ENCODE measurements around the gene NOTUM. TPM values are rescaled to one million over a fixed set of nuclear protein-coding genes. Genes with fewer than 3 reads are reported as not detected.

The NOTUM gene
- total RNA-seq, 4 donors from 2014 or later: 1.1 to 11.5 (median 1.5) TPM

DNA sequence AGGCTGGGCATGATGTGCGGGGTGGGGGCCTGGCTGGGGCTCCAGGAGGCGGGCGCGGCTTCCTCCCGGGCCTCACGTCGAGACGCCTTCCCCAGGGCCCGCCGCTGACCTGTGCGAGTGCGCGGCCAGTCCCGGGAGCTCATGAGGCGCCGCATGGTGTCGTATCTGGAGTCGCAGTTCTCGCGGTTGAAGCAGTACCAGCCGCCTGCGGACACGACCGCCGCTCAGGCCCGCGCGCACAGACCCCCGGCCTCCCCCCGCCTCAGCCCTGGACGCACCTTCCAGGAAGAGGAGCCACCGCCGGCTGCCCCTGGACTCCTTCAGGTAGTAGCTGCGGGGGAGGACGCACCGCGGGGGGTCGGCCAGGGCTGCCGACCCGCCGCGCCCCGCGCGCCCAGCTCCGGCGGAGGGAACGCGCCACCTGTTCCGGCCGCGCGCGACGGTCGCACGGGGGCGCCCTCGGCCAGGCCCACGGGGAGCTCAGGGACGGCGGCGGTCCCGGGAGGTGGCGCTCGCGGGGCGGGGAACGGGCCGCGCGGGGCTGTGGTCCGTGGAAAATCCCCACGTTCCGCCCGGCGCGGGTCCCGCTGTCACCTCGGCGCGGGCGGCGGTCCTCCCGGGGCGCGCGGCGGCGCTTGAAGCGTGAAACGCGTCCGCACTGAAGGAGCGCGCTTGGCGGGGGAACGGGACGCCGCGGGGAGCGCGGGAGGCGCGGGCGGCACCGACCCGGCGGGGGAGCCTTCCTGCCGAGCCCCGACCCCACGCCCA lies 1.4 kb downstream of the NOTUM start:
- no peak for TF ChIP-seq POLR2AphosphoS5 (IDR thresholded peaks at IDR 0.05)
- TF ChIP-seq, protein P1, sequence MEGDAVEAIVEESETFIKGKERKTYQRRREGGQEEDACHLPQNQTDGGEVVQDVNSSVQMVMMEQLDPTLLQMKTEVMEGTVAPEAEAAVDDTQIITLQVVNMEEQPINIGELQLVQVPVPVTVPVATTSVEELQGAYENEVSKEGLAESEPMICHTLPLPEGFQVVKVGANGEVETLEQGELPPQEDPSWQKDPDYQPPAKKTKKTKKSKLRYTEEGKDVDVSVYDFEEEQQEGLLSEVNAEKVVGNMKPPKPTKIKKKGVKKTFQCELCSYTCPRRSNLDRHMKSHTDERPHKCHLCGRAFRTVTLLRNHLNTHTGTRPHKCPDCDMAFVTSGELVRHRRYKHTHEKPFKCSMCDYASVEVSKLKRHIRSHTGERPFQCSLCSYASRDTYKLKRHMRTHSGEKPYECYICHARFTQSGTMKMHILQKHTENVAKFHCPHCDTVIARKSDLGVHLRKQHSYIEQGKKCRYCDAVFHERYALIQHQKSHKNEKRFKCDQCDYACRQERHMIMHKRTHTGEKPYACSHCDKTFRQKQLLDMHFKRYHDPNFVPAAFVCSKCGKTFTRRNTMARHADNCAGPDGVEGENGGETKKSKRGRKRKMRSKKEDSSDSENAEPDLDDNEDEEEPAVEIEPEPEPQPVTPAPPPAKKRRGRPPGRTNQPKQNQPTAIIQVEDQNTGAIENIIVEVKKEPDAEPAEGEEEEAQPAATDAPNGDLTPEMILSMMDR (IDR thresholded peaks at IDR 0.05): peak; percentile 91 to 94
- 5% methylated on average over 4 of the region's 112 CpGs for WGBS
- peaks cover 70% of the 10 kb centered on the region for H3K27me3 ChIP-seq

DNA sequence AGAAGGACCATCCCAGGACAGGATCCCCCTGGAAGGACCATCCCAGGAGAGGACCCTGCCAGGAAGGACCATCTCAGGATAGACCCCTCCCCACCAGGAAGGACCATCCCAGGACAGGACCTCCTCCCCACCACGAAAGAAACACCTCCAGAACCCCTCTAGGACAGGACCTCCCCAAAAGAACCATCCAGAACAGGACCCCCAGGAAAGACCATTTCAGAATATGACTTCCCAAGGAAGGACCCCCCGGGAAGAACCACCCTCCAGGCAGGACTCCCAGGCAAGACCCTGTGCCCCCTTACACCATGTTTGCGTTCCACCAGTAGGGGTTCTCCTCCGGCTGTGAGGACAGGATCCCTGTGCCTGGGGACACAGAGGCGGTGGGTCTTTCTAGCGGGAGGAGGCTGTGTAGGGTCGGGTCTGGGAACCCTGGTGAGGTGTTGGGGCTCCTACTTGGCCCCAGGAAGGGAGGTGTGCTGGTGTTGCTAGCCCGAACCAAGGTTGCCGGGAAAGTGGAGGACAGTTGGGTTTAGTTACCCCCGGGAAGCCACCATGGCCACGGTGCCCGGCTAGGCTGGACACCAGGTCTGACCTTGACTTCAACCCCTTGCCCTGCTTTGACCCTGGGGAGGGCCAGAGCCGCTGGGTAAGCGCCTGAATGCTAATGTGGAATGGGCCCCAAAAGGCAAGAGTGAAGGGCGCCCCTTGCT lies 2.2 kb downstream of the NOTUM start:
- H3K27ac ChIP-seq: no peak overlapping the region
- no peaks in the 10 kb centered on the region for H3K36me3 ChIP-seq
- 69% methylated on average over 12 of the region's 15 CpGs for WGBS
- peaks cover 32% of the 10 kb centered on the region for H3K4me1 ChIP-seq
- TF ChIP-seq, protein P1 (IDR thresholded peaks at IDR 0.05): no peak
- TF ChIP-seq EP300 (IDR thresholded peaks at IDR 0.05): no peak
- TF ChIP-seq POLR2A (IDR thresholded peaks at IDR 0.05): no peak
- TF ChIP-seq POLR2AphosphoS5 (IDR thresholded peaks at IDR 0.05): no peak
- H3K9me3 ChIP-seq: no peaks in the 10 kb centered on the region
- DNase-seq (ENCODE audit: low spot score in 2 of 2): no peak
- no peak overlapping the region for H3K4me3 ChIP-seq
- peaks cover 65% of the 10 kb centered on the region for H3K27me3 ChIP-seq

More for the DNA sequence above, 1.4 kb downstream of the NOTUM start:
- Histone ChIP-seq H3K27ac (no peak overlapping the region), H3K4me3 (peak overlapping the region; percentile 47), H3K9me3 (no peaks in the 10 kb centered on the region), H3K36me3 (no peaks in the 10 kb centered on the region), H3K4me1 (peaks cover 32% of the 10 kb centered on the region)
- DNase-seq (ENCODE audit: low spot score in 2 of 2): no peak

DNA sequence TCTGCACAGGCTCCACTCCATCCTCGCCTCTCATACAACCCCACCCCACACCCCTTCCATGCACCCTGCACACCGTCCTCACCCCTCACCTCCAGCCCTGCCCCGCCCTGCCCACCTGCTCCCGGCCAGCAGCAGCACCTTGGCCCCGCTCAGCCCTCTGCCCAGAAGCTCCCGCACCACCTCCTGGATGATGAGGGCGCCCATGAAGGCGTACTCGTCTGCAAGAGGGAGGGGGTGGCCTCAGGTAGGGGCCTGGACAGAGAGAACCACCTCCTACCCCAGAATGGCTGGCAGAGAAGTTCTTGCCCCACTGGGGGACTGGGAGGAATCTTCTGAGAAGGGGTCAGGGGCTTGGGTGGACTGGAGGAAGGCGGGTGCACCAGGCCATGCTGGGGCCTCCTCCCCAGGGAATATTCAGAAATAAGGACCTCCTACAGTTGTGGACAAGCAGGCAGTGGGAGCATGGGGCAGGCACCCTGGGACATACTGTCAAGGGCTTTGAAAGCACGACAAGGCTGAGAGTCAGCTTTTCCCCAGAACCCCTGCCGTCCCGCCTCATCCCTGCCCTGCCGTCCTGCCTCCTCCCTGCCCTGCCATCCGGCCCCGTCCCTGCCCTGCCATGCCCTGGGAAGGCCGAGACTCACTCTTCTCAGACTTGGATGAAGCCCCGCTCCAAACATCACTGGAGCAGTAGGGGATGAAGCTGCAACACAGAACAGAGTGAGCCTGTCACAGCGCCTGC lies 3.1 kb downstream of the NOTUM start:
- no peak overlapping the region for H3K27ac ChIP-seq
- no peak overlapping the region for H3K4me3 ChIP-seq
- 80% methylated on average over 19 of the region's 19 CpGs for WGBS
- H3K36me3 ChIP-seq: no peaks in the 10 kb centered on the region
- H3K9me3 ChIP-seq: no peaks in the 10 kb centered on the region
- no peak for DNase-seq (ENCODE audit: low spot score in 2 of 2)
- H3K4me1 ChIP-seq: peaks cover 32% of the 10 kb centered on the region
- peaks cover 59% of the 10 kb centered on the region for H3K27me3 ChIP-seq
- no peak for TF ChIP-seq EP300 (IDR thresholded peaks at IDR 0.05)
- no peak for TF ChIP-seq POLR2A (IDR thresholded peaks at IDR 0.05)
- no peak for TF ChIP-seq POLR2AphosphoS5 (IDR thresholded peaks at IDR 0.05)
- TF ChIP-seq, protein P1 (IDR thresholded peaks at IDR 0.05): no peak

DNA sequence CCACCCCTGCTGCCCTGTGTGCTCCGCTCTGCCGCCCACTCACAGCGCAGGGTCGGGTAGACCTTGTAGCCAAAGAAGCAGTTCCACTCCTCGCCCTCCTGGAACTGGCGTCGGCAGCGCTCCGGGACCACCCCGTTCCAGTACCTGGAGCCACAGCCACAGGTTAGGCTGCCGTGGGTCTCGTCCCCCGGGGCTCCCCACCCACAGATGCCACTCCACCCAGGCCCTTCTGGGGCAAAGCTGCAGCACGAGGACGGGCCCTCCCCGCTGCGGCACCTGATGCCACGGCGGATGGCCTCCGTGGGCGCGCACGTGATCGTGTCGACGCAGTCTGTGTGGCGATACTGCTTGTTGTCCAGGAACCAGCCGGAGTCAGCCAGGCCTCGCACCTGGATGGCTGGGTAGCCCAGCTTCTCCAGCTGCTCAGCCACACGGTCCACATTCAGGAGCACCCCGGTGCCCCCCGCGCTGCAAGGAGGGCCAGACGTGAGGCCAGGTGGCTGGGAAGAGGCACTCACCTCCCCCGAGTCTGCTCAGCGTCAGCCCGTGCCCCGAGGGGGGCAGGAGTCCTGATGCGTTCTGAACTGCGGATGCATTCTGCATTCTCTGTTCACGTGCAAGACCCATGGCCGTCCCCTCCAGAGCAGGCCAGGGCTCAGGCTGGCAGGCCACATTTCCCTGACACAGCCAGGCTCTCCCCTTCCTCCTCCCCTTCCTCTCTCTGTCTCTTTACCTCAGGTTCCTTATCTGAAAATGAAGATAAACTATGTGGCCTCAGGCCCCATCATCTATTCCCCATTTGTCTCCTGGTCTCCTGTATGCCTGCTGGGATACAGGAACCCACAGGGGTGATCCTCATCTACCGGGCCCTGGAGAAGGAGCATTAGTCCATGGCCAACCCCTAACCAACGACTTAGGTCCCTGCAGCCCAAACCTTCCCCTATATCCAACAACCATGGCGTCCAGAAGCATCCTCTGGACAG lies 4.1 kb downstream of the NOTUM start:
- 72% methylated on average over 16 of the region's 45 CpGs for WGBS
- Histone ChIP-seq H3K4me1 (peaks cover 27% of the 10 kb centered on the region), H3K4me3 (no peak overlapping the region), H3K36me3 (no peaks in the 10 kb centered on the region), H3K9me3 (no peaks in the 10 kb centered on the region), H3K27me3 (peaks cover 49% of the 10 kb centered on the region), H3K27ac (no peak overlapping the region)
- TF ChIP-seq POLR2A (IDR thresholded peaks at IDR 0.05) (no peak), EP300 (IDR thresholded peaks at IDR 0.05) (no peak), POLR2AphosphoS5 (IDR thresholded peaks at IDR 0.05) (no peak)
- TF ChIP-seq, protein P1 (IDR thresholded peaks at IDR 0.05): no peak
- no peak for DNase-seq (ENCODE audit: low spot score in 2 of 2)
